Measurements from ENCODE around the gene HDGF. TPM values are rescaled to one million over a fixed set of nuclear protein-coding genes. Genes with fewer than 3 reads are reported as not detected.

The HDGF gene
- total RNA-seq, 1 experiment from 2014 or later, result 325 TPM

DNA sequence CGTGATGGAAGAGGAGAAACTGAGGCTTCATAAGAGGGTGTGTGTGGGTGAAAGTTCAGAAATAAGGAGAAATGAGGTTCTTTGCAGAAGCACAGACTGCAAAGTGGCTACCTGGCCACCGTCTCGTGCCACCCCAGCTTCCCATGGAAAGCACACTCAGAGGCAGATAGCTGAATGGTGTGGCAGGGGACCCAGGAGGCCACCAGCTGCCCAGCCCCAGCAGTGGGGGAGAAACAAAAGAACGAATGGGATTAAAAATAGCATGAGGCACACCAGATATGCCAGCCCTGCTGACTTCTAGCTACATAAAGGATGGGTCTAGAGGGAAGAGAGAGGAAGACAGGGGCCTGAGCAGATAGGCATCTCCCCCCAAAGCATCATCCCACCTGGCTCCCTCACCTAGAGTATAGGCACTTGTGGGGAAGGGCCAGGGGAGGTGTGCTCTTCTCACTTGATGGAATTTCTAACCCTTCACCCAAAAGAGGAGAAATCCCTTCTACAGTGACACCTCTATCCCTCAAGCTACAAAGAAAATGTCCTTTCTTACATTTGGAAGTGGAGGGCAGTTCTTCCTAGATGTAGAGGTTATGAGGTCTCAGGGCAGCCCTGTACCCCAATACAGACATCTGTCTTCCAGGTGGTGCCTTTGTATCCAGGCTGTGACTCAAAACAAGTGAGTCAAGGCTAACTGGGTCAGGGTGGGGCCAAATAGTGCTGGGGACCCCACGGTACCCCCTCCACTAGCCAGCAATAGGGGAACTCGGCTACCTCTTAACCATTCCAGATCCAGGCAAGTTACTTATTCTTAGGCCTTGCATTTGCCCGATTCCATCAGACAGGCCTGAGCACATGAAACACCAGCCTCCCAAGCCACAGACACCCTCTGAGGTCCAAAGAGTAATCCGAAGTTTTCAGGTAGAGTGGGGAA is 3.5 kb downstream of the HDGF start:
- ATAC-seq, result no peak
- POLR2A ChIA-PET, result interaction anchor here (0.7 to 0.9 kb wide), 2 partner anchors 19 to 22 kb away, joined by 3 to 4 read pairs; partner anchors contain the start of genes ISG20L2 and METTL25B
- peak overlapping the region; percentile 100 for H3K27ac ChIP-seq (ENCODE audit: low read length)
- TF ChIP-seq POLR2AphosphoS5 (IDR thresholded peaks at IDR 0.05; ENCODE audit: low read depth, low read length), result no peak
- TF ChIP-seq SIN3A (IDR thresholded peaks at IDR 0.05; ENCODE audit: borderline replicate concordance, insufficient read depth, low read depth, low read length), result no peak
- TF ChIP-seq, protein P1, sequence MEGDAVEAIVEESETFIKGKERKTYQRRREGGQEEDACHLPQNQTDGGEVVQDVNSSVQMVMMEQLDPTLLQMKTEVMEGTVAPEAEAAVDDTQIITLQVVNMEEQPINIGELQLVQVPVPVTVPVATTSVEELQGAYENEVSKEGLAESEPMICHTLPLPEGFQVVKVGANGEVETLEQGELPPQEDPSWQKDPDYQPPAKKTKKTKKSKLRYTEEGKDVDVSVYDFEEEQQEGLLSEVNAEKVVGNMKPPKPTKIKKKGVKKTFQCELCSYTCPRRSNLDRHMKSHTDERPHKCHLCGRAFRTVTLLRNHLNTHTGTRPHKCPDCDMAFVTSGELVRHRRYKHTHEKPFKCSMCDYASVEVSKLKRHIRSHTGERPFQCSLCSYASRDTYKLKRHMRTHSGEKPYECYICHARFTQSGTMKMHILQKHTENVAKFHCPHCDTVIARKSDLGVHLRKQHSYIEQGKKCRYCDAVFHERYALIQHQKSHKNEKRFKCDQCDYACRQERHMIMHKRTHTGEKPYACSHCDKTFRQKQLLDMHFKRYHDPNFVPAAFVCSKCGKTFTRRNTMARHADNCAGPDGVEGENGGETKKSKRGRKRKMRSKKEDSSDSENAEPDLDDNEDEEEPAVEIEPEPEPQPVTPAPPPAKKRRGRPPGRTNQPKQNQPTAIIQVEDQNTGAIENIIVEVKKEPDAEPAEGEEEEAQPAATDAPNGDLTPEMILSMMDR (IDR thresholded peaks at IDR 0.05), result no peak
- TF ChIP-seq, protein P2, sequence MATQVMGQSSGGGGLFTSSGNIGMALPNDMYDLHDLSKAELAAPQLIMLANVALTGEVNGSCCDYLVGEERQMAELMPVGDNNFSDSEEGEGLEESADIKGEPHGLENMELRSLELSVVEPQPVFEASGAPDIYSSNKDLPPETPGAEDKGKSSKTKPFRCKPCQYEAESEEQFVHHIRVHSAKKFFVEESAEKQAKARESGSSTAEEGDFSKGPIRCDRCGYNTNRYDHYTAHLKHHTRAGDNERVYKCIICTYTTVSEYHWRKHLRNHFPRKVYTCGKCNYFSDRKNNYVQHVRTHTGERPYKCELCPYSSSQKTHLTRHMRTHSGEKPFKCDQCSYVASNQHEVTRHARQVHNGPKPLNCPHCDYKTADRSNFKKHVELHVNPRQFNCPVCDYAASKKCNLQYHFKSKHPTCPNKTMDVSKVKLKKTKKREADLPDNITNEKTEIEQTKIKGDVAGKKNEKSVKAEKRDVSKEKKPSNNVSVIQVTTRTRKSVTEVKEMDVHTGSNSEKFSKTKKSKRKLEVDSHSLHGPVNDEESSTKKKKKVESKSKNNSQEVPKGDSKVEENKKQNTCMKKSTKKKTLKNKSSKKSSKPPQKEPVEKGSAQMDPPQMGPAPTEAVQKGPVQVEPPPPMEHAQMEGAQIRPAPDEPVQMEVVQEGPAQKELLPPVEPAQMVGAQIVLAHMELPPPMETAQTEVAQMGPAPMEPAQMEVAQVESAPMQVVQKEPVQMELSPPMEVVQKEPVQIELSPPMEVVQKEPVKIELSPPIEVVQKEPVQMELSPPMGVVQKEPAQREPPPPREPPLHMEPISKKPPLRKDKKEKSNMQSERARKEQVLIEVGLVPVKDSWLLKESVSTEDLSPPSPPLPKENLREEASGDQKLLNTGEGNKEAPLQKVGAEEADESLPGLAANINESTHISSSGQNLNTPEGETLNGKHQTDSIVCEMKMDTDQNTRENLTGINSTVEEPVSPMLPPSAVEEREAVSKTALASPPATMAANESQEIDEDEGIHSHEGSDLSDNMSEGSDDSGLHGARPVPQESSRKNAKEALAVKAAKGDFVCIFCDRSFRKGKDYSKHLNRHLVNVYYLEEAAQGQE (IDR thresholded peaks at IDR 0.05; ENCODE audit: insufficient read depth in 1 of 2, low read depth in 2 of 2, low read length in 1 of 2), result no peak
- no peak for TF ChIP-seq TCF7L2 (IDR thresholded peaks at IDR 0.05; ENCODE audit: low read depth, low read length)
- in situ Hi-C loops (cut with HindIII; ENCODE audit: low pct_unique_long_range_greater_than_20kb, low sequenced_read_pairs) (no loop called here), intact Hi-C loops (cut with micrococcal nuclease; ENCODE audit: unreplicated experiment) (no loop called here)
- no peak for DNase-seq (ENCODE audit: low read depth, low spot score)
- H3K27me3 ChIP-seq (ENCODE audit: control insufficient read depth, insufficient read depth, low read length), result no peaks in the 10 kb centered on the region
- CTCF ChIA-PET, result interaction anchor here (0.6 kb wide), 1 partner anchor 71 kb away, joined by 4 read pairs; no protein-coding TSS in a partner anchor
- H3K36me3 ChIP-seq (ENCODE audit: control insufficient read depth, insufficient read depth, low read length), result peaks cover 17% of the 10 kb centered on the region
- peak overlapping the region; percentile 77 to 80 for H3K4me3 ChIP-seq (ENCODE audit: low read depth in 2 of 2, low read length in 2 of 2)
- BruUV-seq (replicated peaks), result no TSS peak
- H3K4me1 ChIP-seq (ENCODE audit: control insufficient read depth, insufficient read depth, low read length), result peaks cover 52% of the 10 kb centered on the region
- no peaks in the 10 kb centered on the region for H3K9me3 ChIP-seq (ENCODE audit: control insufficient read depth, insufficient read depth, low read depth, low read length)

DNA sequence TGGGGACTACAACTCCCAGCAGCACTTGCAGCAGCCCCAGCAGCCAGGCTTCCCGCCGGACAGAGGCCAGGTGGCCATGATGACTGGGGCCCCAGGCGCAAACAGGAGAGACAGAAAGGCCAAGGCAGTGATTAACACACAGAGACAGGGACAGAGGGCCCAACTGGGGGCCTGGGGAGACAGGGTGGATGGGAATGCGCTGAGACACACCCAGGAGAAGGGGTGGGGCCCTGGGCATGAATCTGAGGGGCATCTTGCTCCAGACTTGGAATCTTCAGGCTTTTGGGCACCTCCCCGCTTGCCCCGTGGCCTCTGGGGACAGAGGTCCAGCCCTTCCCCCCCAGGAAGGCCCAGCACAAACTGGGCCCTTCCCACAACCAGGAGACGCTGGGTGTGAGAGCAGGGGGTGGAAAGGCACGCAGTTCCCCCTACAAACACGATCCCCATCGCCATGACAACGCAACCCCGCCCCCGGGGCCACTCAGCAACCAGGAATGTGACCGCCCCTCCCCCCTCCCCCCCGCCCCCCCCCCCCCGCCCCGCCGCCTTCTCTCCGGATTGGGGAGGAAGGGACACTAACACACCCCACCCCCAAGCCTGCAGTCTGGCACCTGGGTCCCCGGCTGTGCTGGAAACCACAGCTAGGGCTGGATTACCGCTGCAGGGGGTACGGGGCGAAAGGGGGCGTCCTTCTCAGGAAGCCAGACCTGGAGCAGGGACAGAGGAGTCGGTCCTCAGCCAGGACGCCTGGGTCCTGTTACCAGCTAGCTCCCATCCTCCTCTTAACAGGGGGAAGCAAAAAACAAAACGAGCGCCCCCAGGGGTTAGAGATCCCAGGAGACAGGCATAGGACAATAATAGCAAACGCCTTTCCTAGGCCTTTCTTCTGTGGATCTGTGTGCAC is 4.5 kb downstream of the HDGF start:
- Histone ChIP-seq H3K9me3 (ENCODE audit: control insufficient read depth, insufficient read depth, low read depth, low read length) (no peaks in the 10 kb centered on the region), H3K27ac (ENCODE audit: low read length) (peak overlapping the region; percentile 100), H3K36me3 (ENCODE audit: control insufficient read depth, insufficient read depth, low read length) (peaks cover 24% of the 10 kb centered on the region), H3K27me3 (ENCODE audit: control insufficient read depth, insufficient read depth, low read length) (no peaks in the 10 kb centered on the region), H3K4me1 (ENCODE audit: control insufficient read depth, insufficient read depth, low read length) (peaks cover 53% of the 10 kb centered on the region), H3K4me3 (ENCODE audit: low read depth in 2 of 2, low read length in 2 of 2) (peak overlapping the region; percentile 77 to 80)
- ChIA-PET CTCF (interaction anchor here (0.6 kb wide), 1 partner anchor 70 kb away, joined by 4 read pairs; no protein-coding TSS in a partner anchor), POLR2A (interaction anchor here (0.7 to 0.9 kb wide), 2 partner anchors 18 to 23 kb away, joined by 3 to 4 read pairs; partner anchors contain the start of genes ISG20L2 and METTL25B)
- in situ Hi-C loops (cut with HindIII; ENCODE audit: low pct_unique_long_range_greater_than_20kb, low sequenced_read_pairs), result no loop called here
- intact Hi-C loops (cut with micrococcal nuclease; ENCODE audit: unreplicated experiment), result no loop called here
- DNase-seq (ENCODE audit: low read depth, low spot score) (no peak), ATAC-seq (peak; percentile 55)
- no TSS peak for BruUV-seq (replicated peaks)
- TF ChIP-seq SIN3A (IDR thresholded peaks at IDR 0.05; ENCODE audit: borderline replicate concordance, insufficient read depth, low read depth, low read length) (no peak), TCF7L2 (IDR thresholded peaks at IDR 0.05; ENCODE audit: low read depth, low read length) (no peak), POLR2AphosphoS5 (IDR thresholded peaks at IDR 0.05; ENCODE audit: low read depth, low read length) (0 out of 2 replicates have a peak, but pooled peaks have one; percentile 47)
- TF ChIP-seq, protein P1 (IDR thresholded peaks at IDR 0.05), result no peak; the same call in 1 of the 2 replicates
- TF ChIP-seq, protein P2 (IDR thresholded peaks at IDR 0.05; ENCODE audit: insufficient read depth in 1 of 2, low read depth in 2 of 2, low read length in 1 of 2), result no peak
